Measurements from ENCODE around the gene IMPACT.

IMPACT gene

DNA sequence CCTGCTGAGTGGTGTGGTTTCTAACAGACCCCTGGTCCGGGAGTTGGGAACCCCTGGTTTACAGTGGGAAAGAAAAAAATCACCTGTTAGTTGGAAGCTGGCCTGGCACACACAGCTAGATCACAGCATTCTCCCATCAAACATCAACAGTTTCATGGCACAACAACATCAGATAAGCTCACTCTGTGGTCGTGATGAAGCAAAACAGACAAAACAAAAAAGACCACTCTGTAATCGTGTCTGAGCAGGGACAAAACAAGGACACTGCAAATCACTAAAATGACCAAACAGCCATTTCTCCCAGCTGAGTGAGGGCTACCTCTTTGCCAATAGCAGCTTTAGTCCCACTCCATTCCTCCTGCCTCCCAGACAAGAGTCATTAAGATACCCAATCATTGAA, 9.0 kb upstream of the IMPACT start:
- Histone ChIP-seq H3K27ac (no peak overlapping the region), H3K4me3 (no peak overlapping the region)

DNA sequence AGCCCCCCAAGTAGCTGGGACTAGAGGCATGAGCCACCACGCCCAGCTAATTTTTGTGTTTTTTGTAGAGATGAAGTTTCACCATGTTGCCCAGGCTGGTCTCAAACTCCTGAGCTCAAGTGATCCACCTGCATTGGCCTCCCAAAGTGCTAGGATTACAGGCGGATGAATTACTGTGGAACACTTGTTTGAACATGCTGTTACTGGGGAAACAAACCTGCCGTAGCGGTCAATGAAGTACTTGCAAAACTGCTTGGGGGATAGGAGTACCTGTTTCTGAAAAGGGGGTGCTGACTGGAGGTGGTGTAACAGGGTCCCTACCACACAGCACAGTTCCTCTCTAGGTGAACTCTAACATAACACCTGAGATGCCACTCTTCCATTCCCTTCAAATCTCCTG, 5.9 kb upstream of the IMPACT start:
- Histone ChIP-seq H3K27ac (no peak overlapping the region), H3K4me3 (no peak overlapping the region)

DNA sequence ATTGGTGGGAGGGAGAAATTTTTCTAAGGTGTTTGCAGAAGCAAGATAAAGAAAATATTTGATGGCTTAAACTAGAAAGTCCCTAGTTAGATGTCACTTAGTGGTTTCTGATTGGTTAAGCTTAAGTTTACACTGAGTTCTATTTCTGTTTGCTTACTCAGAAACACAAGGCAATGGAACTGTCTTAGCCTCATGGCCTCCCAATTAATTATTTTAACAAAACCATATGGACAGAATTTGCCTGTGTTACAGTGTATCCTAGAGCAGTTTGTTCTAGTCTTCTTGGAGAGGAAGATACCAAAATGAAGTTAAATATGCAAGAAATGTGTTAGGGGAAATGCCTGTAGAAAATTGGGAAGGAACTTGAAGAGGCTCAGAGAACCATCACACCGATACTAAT, 4.6 kb upstream of the IMPACT start:
- H3K4me3 ChIP-seq = no peak overlapping the region
- H3K27ac ChIP-seq = no peak overlapping the region

- Histone ChIP-seq H3K27ac (peak overlapping the region in 20 of 21 experiments; percentile 52 to 93 (median 83)), H3K4me3 (peak overlapping the region; percentile 64 to 82 (median 78))
Observed at GRCh38 chr18:24426073-24426397, 435 bp upstream of the IMPACT start.

DNA sequence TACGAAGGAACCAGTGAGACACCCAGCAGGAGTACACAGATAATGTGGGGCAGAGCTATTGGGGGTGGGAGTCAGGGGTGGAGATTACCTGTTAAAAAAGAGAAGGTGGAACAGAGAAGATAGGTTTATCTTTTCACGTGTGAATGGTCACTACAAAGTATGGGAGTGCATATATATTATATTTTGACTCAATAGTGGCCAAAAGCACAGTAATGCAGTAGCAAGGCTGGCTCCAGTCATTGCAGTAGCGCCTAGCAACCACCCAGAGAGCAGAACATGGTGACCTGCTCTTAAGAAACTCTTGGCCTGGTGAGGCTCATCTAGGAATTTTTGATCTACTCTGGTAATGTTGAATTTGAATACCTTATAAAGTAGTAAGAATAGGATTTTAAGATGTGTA, 1.0 kb downstream of the IMPACT start:
- Histone ChIP-seq H3K27ac (peak overlapping the region in 2 of 21 experiments; percentile 71 to 86), H3K4me3 (peak overlapping the region in 6 of 7 experiments; percentile 64 to 82 (median 76))

- Histone ChIP-seq H3K4me3 (no peak overlapping the region), H3K27ac (no peak overlapping the region)
Observed at GRCh38 chr18:24428709-24429108, 2.2 kb downstream of the IMPACT start.

- Histone ChIP-seq H3K27ac (no peak overlapping the region), H3K4me3 (no peak overlapping the region)
Observed at GRCh38 chr18:24429188-24429587, 2.7 kb downstream of the IMPACT start.

- no peak overlapping the region for H3K4me3 ChIP-seq
- H3K27ac ChIP-seq = no peak overlapping the region
Observed at GRCh38 chr18:24432618-24433017, 6.1 kb downstream of the IMPACT start.

DNA sequence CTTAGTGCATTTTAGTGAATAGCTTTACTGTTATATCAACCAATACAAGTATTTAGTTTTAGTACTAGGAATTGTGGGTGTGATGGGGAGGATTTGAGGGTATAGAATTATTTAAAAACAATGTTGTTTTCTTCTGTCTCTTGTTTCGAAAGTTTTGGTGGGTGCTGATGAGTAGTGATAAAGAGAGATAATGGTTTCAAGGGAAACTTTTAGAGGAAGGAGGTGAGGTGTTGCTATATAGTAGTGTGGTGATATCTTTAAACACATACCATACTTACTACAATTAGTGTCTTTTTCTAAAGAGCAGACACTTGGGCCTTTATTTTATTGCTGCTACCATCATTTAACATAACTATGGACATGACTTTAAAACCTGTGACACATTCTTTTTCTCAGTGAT, 10.5 kb downstream of the IMPACT start:
- Histone ChIP-seq H3K27ac (no peak overlapping the region), H3K4me3 (no peak overlapping the region)

GRCh38 chr18:24443870-24444269, 17.4 kb downstream of the IMPACT start:
- no peak overlapping the region for H3K27ac ChIP-seq
- no peak overlapping the region for H3K4me3 ChIP-seq

DNA sequence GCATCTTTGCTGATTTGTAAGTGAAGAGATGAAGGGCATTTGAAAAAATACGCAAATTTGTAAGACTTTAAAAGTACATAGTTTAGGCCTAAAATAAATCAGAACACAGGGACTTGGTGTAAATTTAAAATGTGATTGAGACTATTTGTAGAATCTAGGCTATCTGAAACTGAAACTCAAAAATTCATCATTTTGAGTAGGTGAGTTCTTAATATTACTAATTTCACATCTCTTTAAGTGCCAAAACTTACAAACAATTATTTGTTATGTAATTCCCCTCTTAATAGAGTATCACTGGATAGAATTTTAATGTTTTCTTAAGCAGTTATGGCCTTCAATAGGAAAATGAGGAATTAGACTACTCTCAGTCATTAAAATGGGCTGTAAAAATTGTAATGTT, 20.0 kb downstream of the IMPACT start:
- Histone ChIP-seq H3K4me3 (no peak overlapping the region), H3K27ac (no peak overlapping the region)

- H3K27ac ChIP-seq = no peak overlapping the region
- no peak overlapping the region for H3K4me3 ChIP-seq
Observed at GRCh38 chr18:24446953-24447538, 20.6 kb downstream of the IMPACT start.

DNA sequence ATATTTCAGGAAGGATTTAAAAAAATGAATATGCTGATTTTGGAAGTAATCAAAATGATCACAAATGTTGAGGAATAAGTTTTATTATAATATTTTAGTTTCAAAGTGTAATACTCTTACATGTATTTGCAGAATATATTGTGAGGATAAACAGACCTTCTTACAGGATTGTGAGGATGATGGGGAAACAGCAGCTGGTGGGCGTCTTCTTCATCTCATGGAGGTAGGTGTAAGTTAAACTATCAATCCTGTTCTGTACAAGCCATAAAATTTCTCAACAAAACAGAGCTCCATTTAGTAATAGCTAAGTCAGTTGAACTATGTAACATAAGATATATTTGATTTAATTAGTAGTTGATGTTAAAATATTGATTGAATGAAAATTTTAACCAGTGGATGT, 21.5 kb downstream of the IMPACT start:
- Histone ChIP-seq H3K4me3 (no peak overlapping the region), H3K27ac (no peak overlapping the region)

- H3K27ac ChIP-seq = no peak overlapping the region
- no peak overlapping the region for H3K4me3 ChIP-seq
Observed at GRCh38 chr18:24456549-24456948, 30.1 kb downstream of the IMPACT start.

DNA sequence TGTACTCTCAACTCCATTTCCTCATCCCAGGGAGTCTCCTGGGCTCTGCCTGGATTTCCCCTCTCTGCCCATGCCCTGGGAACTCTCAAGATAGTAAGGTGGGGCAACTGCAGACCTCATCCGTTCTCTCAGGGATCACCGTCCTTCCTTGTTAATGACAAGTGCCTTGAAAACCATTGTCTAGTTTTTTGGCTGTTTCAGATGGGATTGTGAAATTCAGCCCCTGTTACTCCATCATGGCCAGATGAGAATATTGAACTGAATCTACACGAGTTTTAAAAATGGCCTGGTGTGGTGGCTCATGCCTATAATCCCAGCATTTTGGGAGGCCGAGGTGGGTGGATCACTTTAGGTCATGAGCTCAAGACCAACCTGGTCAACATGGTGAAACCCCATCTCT, 33.3 kb downstream of the IMPACT start:
- Histone ChIP-seq H3K27ac (no peak overlapping the region), H3K4me3 (no peak overlapping the region)

DNA sequence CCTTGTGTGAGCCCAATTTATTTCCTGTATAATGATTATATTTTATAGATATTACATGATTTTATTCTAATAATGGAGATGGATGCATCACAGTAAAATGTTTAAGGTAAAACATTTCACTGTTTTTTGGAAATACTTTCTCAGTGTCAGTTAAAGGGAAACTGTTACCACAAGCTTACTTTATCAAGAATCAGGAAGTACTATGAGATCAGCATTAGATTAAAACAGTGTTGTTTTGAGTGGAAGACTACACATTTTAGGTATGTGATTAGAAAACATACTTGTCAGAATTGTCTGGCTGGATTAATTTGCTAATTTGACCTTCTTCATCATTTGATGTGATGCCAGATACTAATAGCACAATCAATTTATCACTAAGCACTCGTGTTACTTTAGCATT, 33.9 kb downstream of the IMPACT start, which contains the start of gene HRH4:
TSS of gene HRH4 (plus strand) at position 250 of the 400 bp plus-strand sequence. CDS start at position 342, 92 bp downstream.
- Histone ChIP-seq H3K27ac (no peak within 1 kb of the TSS), H3K4me3 (no peak within 1 kb of the TSS)

DNA sequence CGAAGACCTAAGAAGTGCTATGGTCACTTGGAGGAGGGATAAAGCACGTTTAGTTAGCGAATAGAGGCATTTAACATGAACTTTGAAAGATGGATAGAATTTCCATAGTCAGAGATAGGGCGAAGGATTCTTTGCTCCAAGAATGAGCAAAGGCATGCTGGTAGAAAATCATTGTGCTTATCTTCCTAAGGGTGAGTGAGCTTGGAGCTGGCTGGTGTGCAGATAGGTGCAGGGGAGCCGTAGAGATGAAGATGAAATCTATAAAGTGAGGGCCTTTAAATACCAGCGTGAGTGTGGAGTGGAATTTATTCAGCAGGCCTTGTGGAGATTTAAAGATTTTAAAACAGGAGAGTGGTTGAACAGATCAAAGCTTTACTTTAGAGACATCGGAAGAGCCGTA, 35.5 kb downstream of the IMPACT start:
- H3K27ac ChIP-seq = peak overlapping the region in 1 of 21 experiments; percentile 14
- no peak overlapping the region for H3K4me3 ChIP-seq

DNA sequence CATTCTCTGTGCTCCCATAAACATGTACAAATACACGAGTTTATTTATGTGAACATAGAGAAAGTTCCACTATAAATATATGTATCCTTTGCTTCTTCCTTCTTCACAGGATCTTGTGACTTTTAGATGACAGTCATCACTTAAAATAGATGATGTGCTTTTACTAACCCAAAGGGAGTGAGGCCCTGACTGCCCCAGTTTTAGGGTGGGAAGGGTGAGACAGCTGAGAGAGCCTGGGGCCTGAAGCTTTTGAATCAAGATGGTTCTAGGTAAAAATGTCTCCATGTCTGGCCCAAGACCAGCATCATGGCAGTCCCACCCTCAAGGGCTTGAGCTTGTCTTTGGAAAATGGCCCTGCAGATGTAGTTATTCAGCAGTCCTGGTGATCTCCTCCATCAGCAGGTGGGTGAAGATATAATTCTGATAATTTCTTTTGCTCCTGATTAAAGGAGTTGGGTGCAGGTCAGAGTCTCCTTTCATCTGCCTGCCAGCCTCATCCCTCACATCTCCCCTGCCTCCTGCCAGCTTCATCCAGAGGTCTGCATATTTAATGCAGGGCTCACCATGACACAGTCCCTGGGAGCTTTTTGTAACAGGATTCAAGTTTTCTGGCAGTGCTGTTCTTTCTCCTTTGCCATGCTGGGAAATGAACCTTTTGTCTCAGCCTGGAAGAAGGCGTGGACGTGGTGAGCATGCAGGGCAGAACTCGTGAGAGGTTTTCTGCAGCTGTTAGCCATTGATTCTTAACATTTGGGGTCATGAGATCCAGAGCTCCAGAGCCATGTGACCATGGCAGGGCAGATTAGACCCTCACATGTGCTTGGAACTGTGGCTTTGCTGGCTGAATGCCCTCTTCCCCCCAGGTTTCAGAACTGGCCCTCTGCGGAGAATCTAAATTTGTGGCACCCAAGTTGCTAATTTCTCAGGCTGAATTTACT, 36.6 kb downstream of the IMPACT start:
- H3K4me3 ChIP-seq = no peak overlapping the region
- H3K27ac ChIP-seq = peak overlapping the region in 1 of 21 experiments; percentile 16

DNA sequence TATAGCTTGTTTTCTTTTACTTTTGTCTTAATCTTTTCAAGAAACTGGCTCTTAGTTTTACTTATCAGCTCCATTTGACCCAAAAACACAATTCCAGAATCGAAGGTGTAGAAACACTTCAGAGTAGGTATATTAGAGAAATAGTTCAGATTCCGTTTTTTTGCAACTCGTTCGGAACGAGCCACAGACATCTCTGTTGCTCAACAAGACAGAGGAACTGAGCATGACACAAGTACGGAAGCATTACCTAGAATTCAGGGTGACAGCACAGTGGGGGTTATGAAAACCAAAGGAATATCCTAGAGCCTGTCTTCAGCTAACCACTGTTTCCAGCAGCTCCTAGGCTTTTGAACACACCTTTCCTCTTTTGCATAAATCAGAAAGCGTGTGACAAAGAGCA, 39.0 kb downstream of the IMPACT start:
- H3K4me3 ChIP-seq = no peak overlapping the region
- no peak overlapping the region for H3K27ac ChIP-seq

DNA sequence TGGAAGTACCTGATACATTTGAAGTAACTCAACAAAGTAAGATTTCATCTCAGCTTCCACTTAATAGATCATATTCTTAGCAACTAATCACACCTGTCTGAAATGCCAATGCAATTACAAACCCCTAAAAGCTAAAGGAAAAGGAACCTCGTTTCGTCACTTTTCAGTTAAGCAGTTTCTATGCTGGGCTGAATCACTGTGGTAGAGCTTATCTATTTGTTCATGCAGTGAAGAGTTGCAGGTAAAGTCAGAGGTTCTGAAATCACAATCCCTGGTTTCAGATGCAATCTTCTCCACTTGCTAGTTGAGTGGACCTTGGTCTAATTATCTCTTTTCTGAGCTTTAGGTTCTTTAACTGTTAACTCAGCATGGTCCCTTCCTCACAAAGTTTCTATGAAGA, 40.3 kb downstream of the IMPACT start:
- no peak overlapping the region for H3K27ac ChIP-seq
- H3K4me3 ChIP-seq = no peak overlapping the region

DNA sequence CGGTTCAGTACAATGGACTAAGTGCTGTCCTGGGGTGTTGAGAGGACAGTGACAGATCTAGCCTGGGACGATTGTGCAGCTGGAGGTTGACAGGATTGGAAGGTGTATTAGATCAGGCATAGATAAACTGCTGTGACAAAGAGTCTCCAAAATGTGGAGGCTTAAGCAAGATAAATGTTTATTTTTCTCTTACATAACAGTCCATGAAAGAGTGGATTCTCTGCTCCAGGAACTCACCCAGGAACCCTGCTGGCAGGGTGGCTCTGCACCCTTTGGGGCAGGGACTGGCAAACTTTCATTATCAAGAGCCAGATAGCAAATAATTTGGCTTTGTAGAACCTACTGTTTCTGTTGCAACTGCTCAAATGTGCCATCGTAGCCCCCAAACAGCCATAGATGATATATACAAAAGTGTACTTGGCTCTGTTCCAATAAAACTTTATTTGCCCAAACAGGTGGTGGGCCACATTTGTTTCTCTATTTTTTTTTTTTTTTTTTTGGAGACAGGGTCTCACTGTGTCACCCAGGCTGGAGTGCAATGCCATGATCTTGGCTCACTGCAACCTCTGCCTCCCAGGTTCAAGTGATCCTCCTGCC, 43.6 kb downstream of the IMPACT start:
- H3K4me3 ChIP-seq = no peak overlapping the region

More for the DNA sequence above, 43.6 kb downstream of the IMPACT start:
- no peak overlapping the region for H3K27ac ChIP-seq

Data from skin epidermis (tissue), 12 donors.